ENCODE data around the gene SNPH. TPM values are rescaled to one million over a fixed set of nuclear protein-coding genes. Genes with fewer than 3 reads are reported as not detected.

Gene SNPH
- total RNA-seq, 4 donors from 2014 or later: 0.25 to 2.8 (median 2.1) TPM

DNA sequence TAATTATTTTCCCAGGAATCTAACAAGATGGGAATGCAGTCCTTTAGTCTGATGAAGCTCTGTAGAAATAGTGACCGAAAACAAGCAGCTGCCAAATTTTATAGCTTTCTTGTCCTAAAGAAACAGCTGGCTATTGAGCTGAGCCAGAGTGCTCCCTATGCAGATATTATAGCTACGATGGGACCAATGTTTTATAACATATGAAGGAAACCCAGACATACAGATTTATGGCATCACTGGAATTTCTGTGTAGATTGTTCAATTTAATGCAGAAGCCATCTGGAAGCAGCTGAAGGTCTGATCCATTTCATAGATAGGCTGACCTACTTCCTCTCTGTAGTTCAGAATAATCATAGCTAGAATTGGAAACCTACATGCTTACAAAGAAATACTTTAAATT, 11.8 kb upstream of the SNPH start:
- TF ChIP-seq, protein P1, sequence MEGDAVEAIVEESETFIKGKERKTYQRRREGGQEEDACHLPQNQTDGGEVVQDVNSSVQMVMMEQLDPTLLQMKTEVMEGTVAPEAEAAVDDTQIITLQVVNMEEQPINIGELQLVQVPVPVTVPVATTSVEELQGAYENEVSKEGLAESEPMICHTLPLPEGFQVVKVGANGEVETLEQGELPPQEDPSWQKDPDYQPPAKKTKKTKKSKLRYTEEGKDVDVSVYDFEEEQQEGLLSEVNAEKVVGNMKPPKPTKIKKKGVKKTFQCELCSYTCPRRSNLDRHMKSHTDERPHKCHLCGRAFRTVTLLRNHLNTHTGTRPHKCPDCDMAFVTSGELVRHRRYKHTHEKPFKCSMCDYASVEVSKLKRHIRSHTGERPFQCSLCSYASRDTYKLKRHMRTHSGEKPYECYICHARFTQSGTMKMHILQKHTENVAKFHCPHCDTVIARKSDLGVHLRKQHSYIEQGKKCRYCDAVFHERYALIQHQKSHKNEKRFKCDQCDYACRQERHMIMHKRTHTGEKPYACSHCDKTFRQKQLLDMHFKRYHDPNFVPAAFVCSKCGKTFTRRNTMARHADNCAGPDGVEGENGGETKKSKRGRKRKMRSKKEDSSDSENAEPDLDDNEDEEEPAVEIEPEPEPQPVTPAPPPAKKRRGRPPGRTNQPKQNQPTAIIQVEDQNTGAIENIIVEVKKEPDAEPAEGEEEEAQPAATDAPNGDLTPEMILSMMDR (IDR thresholded peaks at IDR 0.05): no peak
- TF ChIP-seq POLR2A (IDR thresholded peaks at IDR 0.05): no peak
- H3K4me3 ChIP-seq (ENCODE audit: low read depth, poor library complexity, severe bottlenecking): no peak overlapping the region
- 47 to 62% methylated on average over 2 of the region's 2 CpGs for WGBS, 2 donors
- no peak for DNase-seq (ENCODE audit: low spot score in 2 of 2)
- intact Hi-C loops (cut with DNase I; ENCODE audit: low total_unique reads): no loop called here

DNA sequence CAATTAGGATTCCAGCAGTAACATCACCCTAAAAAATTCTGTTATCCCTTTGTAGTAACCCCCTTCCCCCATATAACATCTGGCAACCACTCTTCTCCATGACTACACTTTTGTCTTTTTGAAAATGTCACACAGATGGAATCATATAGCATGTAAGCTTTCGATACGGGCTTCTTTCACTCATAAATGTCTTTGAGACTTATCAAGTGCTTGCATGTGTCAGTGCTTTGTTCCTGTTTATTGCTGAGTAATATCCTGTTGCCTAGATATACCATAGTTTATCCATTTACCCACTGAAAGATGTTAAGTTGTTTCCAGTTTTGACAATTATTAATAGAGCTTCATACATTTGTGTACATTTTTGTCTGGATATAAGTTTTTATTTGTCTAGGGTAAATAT, 10.4 kb upstream of the SNPH start:
- no peak overlapping the region for H3K4me3 ChIP-seq (ENCODE audit: low read depth, poor library complexity, severe bottlenecking)
- DNase-seq (ENCODE audit: low spot score in 2 of 2): no peak
- intact Hi-C loops (cut with DNase I; ENCODE audit: low total_unique reads): no loop called here
- no peak for TF ChIP-seq POLR2A (IDR thresholded peaks at IDR 0.05)
- TF ChIP-seq, protein P1 (IDR thresholded peaks at IDR 0.05): no peak
- 34 to 55% methylated on average over 2 of the region's 2 CpGs for WGBS, 2 donors

DNA sequence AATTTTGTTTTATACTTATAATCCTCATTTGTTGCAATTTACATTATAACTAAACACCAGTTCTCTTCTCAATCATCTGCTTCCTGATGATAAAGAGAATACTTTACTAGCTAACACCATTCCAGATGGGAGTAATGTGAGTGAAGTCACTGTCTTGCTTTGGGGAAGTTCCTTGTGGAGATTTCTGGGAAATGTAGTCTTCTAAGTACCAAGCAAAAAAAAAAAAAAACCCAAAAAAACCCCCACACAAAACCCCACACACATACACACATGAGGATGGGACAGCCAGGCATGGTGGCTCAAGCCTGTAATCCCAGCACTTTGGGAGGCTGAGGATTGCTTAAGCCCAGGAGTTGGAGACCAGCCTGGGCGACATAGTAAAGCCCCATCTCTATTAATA, 2.2 kb upstream of the SNPH start:
- TF ChIP-seq, protein P1 (IDR thresholded peaks at IDR 0.05): no peak
- TF ChIP-seq POLR2A (IDR thresholded peaks at IDR 0.05): no peak
- H3K4me3 ChIP-seq (ENCODE audit: low read depth, poor library complexity, severe bottlenecking): no peak overlapping the region
- 76 to 83% methylated on average over 1 of the region's 1 CpG for WGBS, 2 donors
- intact Hi-C loops (cut with DNase I; ENCODE audit: low total_unique reads): no loop called here
- no peak for DNase-seq (ENCODE audit: low spot score in 2 of 2)

DNA sequence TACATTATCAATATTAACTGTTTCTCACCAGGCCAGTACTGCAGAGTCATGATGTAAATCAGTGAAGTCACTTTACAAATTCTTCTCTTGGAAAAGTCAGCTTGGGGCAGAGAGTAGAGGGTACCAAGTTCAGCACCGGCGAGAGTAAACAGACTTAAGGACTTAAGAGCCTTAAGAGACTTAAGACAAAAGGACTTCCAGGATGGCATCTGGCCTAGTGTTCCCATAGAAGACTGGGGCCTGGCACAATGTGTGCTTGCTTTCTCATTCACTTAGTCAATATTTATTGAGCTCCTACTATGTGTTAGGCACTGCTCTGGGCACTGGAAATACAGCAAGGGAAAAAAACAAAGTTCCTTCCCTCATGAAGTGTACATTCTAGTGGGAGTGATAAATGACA, 1.4 kb upstream of the SNPH start:
- no peak for DNase-seq (ENCODE audit: low spot score in 2 of 2)
- no peak for TF ChIP-seq POLR2A (IDR thresholded peaks at IDR 0.05)
- TF ChIP-seq, protein P1 (IDR thresholded peaks at IDR 0.05): no peak
- 66 to 90% methylated on average over 2 of the region's 2 CpGs for WGBS, 2 donors
- H3K4me3 ChIP-seq (ENCODE audit: low read depth, poor library complexity, severe bottlenecking): no peak overlapping the region
- intact Hi-C loops (cut with DNase I; ENCODE audit: low total_unique reads): no loop called here

DNA sequence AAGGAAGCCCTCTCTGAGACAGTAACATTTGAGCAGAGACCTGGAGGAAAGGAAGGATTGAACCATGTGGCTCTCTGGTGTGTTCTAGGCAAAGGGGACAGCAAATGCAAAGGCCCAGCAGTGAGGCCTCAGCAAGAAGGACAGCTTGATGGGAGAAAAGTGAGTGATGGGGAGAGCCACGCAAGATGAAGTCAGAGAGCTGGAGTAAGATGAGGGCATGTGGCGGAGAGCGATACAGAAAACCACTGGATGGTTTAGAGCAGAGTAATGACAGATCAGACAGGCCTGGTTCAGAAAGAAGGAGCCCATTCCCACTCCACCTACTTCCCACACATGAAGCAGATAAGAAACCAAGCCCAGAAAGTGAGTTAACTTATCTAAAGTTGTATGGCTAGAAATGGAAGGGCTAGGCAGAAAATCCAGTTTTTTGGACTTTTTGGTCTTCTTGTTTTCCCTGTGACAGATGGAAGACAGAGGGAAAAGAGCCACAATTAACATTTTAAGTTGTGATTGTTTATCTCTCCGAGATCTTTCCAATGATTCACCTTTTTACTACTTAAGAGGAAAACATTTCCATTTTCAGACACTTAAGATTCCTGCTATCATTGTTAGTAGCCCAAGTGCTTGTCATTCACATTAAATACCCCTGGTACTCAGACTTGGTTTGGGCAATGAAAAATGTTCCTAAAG, 723 bp upstream of the SNPH start:
- no peak for DNase-seq (ENCODE audit: low spot score in 2 of 2)
- H3K4me3 ChIP-seq (ENCODE audit: low read depth, poor library complexity, severe bottlenecking): no peak overlapping the region
- intact Hi-C loops (cut with DNase I; ENCODE audit: low total_unique reads): no loop called here
- TF ChIP-seq POLR2A (IDR thresholded peaks at IDR 0.05): no peak
- TF ChIP-seq, protein P1 (IDR thresholded peaks at IDR 0.05): no peak
- WGBS, 2 donors: 85 to 92% methylated on average over 4 of the region's 4 CpGs

DNA sequence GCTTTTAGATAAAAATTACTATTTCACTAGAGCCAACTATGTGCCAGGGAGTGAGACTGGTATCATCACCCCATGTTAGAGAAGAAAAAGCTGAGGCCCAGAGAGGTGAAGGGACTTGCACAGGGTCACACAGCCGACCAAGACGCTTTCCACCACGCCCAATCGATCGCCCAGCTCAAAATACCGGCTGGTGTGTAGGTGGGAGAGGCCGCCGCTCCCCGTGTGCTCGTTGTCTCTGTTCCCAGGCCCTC, 253 bp upstream of the SNPH start:
- DNase-seq (ENCODE audit: low spot score in 2 of 2): no peak
- TF ChIP-seq, protein P1 (IDR thresholded peaks at IDR 0.05): no peak
- peak overlapping the region; percentile 22 for H3K4me3 ChIP-seq (ENCODE audit: low read depth, poor library complexity, severe bottlenecking)
- intact Hi-C loops (cut with DNase I; ENCODE audit: low total_unique reads): no loop called here
- WGBS, 2 donors: 1 to 4% methylated on average over 10 of the region's 10 CpGs
